OCI-LY3 (cell line): ENCODE measurements around the gene FSCN2.

ENCODE experiments used
- H2AFZ ChIP-seq: fragments of 200-600, 300-600 bp; shearing (Covaris generic); 2 replicates; pipeline ENCODE4 v1.6.0; 2014; ENCODE audit warnings: antibody characterized with exemption, low read depth, low read length
- H3K27ac ChIP-seq: fragments of 200-600, 300-600 bp; sonication (generic); 2 replicates; pipeline ENCODE4 v1.5.1; 2014; ENCODE audit warnings: mild to moderate bottlenecking, low read length, moderate library complexity, mixed read lengths
- H3K27me3 ChIP-seq: fragments of 200-600, 300-600 bp; sonication (generic); 2 replicates; pipeline ENCODE4 v1.6.1; 2014; ENCODE audit warnings: low read depth, low read length, mixed read lengths
- H3K36me3 ChIP-seq: fragments of 200-600, 300-600 bp; sonication (generic); replicated peaks from 2 replicates; pipeline ENCODE3; 2014; ENCODE audit warnings: low read depth, low read length, mixed read lengths
- H3K4me1 ChIP-seq: fragments of 300-600, 200-600 bp; sonication (generic); 2 replicates; pipeline ENCODE4 v1.6.1; 2014; ENCODE audit warnings: low read length, mixed read lengths
- H3K4me2 ChIP-seq: fragments of 200-600, 300-600 bp; sonication (generic); 2 replicates; pipeline ENCODE4 v1.6.1; 2014; ENCODE audit warnings: low read length, mixed read lengths
- H3K4me3 ChIP-seq: fragments of 300-600, 200-600 bp; sonication (generic); 2 replicates; pipeline ENCODE4 v1.5.1; 2014; ENCODE audit warnings: antibody characterized with exemption, mild to moderate bottlenecking, low read length, moderate library complexity
- H3K79me2 ChIP-seq: fragments of 300-600, 200-600 bp; shearing (Covaris generic); 2 replicates; pipeline ENCODE4 v1.6.1; 2014; ENCODE audit warnings: mild to moderate bottlenecking, low read length, mixed read lengths
- H3K9ac ChIP-seq: fragments of 300-600, 200-600 bp; shearing (Covaris generic); 2 replicates; pipeline ENCODE4 v1.6.0; 2014; ENCODE audit warnings: mild to moderate bottlenecking, low read length, moderate library complexity
- H3K9me3 ChIP-seq: fragments of 200-600, 300-600 bp; shearing (Covaris generic); 2 replicates; pipeline ENCODE4 v1.6.1; 2014; ENCODE audit warnings: low read length, mixed read lengths; ENCODE audit not compliant: insufficient read depth
- H4K20me1 ChIP-seq: fragments of 200-600, 300-600 bp; sonication (generic); 2 replicates; pipeline ENCODE4 v1.6.1; 2016; ENCODE audit warnings: low read length, mixed read lengths; ENCODE audit not compliant: insufficient read depth
- CTCF ChIP-seq: fragments of 200-600, 300-600 bp; sonication (generic); IDR thresholded peaks from 2 replicates; pipeline ENCODE4 v1.5.1; 2014; ENCODE audit warnings: antibody characterized with exemption, low read length, low read depth
- EZH2phosphoT487 ChIP-seq: fragments of 200-600 bp; shearing (Covaris generic); IDR thresholded peaks from 2 replicates; pipeline ENCODE4 v1.6.1; 2018; ENCODE audit warnings: antibody characterized with exemption, mixed run types, low read depth

FSCN2 gene

GRCh38 chr17:81518113-81518784, 9.9 kb upstream of the FSCN2 start:
- H3K27me3 ChIP-seq = peaks cover 13% of the 10 kb centered on the region
- H4K20me1 ChIP-seq = no peaks in the 10 kb centered on the region
- no peak for TF ChIP-seq EZH2phosphoT487
- no peak for TF ChIP-seq CTCF
- peak overlapping the region; percentile 85 for H3K4me2 ChIP-seq
- peaks cover 45% of the 10 kb centered on the region for H3K4me1 ChIP-seq
- peak overlapping the region; percentile 95 for H3K27ac ChIP-seq
- H3K79me2 ChIP-seq = peaks cover 24% of the 10 kb centered on the region
- H3K9me3 ChIP-seq = no peaks in the 10 kb centered on the region
- peak overlapping the region; percentile 32; the same call in 1 of the 2 replicates for H2AFZ ChIP-seq
- peak overlapping the region; percentile 99 for H3K9ac ChIP-seq
- H3K36me3 ChIP-seq = peaks cover 7% of the 10 kb centered on the region
- peak overlapping the region; percentile 83 for H3K4me3 ChIP-seq

GRCh38 chr17:81518785-81519283, 9.3 kb upstream of the FSCN2 start:
- H3K79me2 ChIP-seq = peaks cover 24% of the 10 kb centered on the region
- peaks cover 40% of the 10 kb centered on the region for H3K4me1 ChIP-seq
- H3K27ac ChIP-seq = peak overlapping the region; percentile 95
- no peak for TF ChIP-seq CTCF
- no peak for TF ChIP-seq EZH2phosphoT487
- H2AFZ ChIP-seq = peak overlapping the region; percentile 32; the same call in 1 of the 2 replicates
- H3K36me3 ChIP-seq = peaks cover 7% of the 10 kb centered on the region
- no peaks in the 10 kb centered on the region for H3K9me3 ChIP-seq
- H3K27me3 ChIP-seq = peaks cover 13% of the 10 kb centered on the region
- peak overlapping the region; percentile 99 for H3K9ac ChIP-seq
- peak overlapping the region; percentile 83 for H3K4me3 ChIP-seq
- no peaks in the 10 kb centered on the region for H4K20me1 ChIP-seq
- H3K4me2 ChIP-seq = peak overlapping the region; percentile 85

- H3K36me3 ChIP-seq = peaks cover 7% of the 10 kb centered on the region
- H3K27ac ChIP-seq = peak overlapping the region; percentile 95
- peak overlapping the region; percentile 32; the same call in 1 of the 2 replicates for H2AFZ ChIP-seq
- peak overlapping the region; percentile 99 for H3K9ac ChIP-seq
- peaks cover 40% of the 10 kb centered on the region for H3K4me1 ChIP-seq
- H4K20me1 ChIP-seq = no peaks in the 10 kb centered on the region
- peaks cover 24% of the 10 kb centered on the region for H3K79me2 ChIP-seq
- H3K4me3 ChIP-seq = peak overlapping the region; percentile 83
- peak overlapping the region; percentile 85 for H3K4me2 ChIP-seq
- no peaks in the 10 kb centered on the region for H3K9me3 ChIP-seq
- TF ChIP-seq CTCF = peak; percentile 43
- TF ChIP-seq EZH2phosphoT487 = no peak
- peaks cover 13% of the 10 kb centered on the region for H3K27me3 ChIP-seq
These were observed 8.7 kb upstream of the FSCN2 start for GRCh38 chr17:81519284-81520020.
